Measurements from ENCODE around the gene EYS. TPM values are rescaled to one million over a fixed set of nuclear protein-coding genes. Genes with fewer than 3 reads are reported as not detected.

EYS gene
- total RNA-seq, 1 experiment from 2014 or later: not detected

GRCh38 chr6:64539917-64540316, 1167.1 kb downstream of the EYS start:
- no CpG with 5 or more reads among the region's 2 CpGs for WGBS (ENCODE audit: extremely low coverage, insufficient read length, low lambda C conversion rate)
- Histone ChIP-seq H3K4me1 (ENCODE audit: insufficient read depth, low read length) (no peaks in the 10 kb centered on the region), H3K14ac (ENCODE audit: insufficient read depth, low read length) (no peak overlapping the region), H2BK20ac (ENCODE audit: low read depth, low read length, poor library complexity, severe bottlenecking) (no peak overlapping the region), H4K5ac (ENCODE audit: insufficient read length, low read depth, low read length) (no peak overlapping the region), H3K79me1 (ENCODE audit: insufficient read depth, low read depth, low read length, poor library complexity, severe bottlenecking) (no peaks in the 10 kb centered on the region), H2AFZ (ENCODE audit: low read length) (no peak overlapping the region), H2BK12ac (ENCODE audit: insufficient read length, low read depth, low read length) (no peak overlapping the region), H3K79me2 (ENCODE audit: insufficient read depth, low read length) (no peaks in the 10 kb centered on the region), H2BK15ac (ENCODE audit: low read depth, low read length) (no peak overlapping the region), H3K4ac (ENCODE audit: low read depth, low read length) (no peak overlapping the region), H3K27me3 (ENCODE audit: insufficient read depth, low read length) (no peaks in the 10 kb centered on the region), H4K20me1 (ENCODE audit: control insufficient read depth, insufficient read depth, insufficient read length) (no peaks in the 10 kb centered on the region), H3K27ac (ENCODE audit: insufficient read length, low read depth, low read length) (no peak overlapping the region), H3K56ac (ENCODE audit: insufficient read length, low read depth, low read length) (no peak overlapping the region), H3K23me2 (ENCODE audit: insufficient read length, low read depth, low read length, poor library complexity, severe bottlenecking) (no peaks in the 10 kb centered on the region), H3K23ac (ENCODE audit: insufficient read length, low read depth, low read length) (no peak overlapping the region), H3K18ac (ENCODE audit: insufficient read length, low read depth, low read length) (no peak overlapping the region), H3K9me3 (ENCODE audit: control insufficient read depth, low read depth, low read length) (no peaks in the 10 kb centered on the region), H2BK120ac (ENCODE audit: low read depth, low read length, poor library complexity, severe bottlenecking) (no peak overlapping the region), H3T11ph (ENCODE audit: low read length) (no peak overlapping the region), H2BK5ac (ENCODE audit: insufficient read length, low read length) (no peak overlapping the region), H3K9ac (ENCODE audit: extremely low read depth, insufficient read length, low read length) (no peak overlapping the region), H4K8ac (replicated peaks; ENCODE audit: insufficient read length, low read depth, low read length) (no peak overlapping the region), H2AK5ac (ENCODE audit: insufficient read length, low read length) (no peak overlapping the region), H3K4me2 (ENCODE audit: insufficient read depth, insufficient read length, low read length) (no peak overlapping the region), H4K91ac (ENCODE audit: insufficient read length, low read depth, low read length) (no peak overlapping the region)
- H3K27ac Mint-ChIP-seq: no peak overlapping the region
- no peak for DNase-seq
- H3K27me3 Mint-ChIP-seq (ENCODE audit: low read depth): no peaks in the 10 kb centered on the region
- no peak overlapping the region for H3K4me3 Mint-ChIP-seq
- H3K9me3 Mint-ChIP-seq: peaks cover 0 to 2% of the 10 kb centered on the region in 2 experiments; a peak in 2 of 5 replicates
- H3K36me3 Mint-ChIP-seq (ENCODE audit: insufficient read depth in 1 of 3, low read depth in 3 of 3): peaks cover 0 to 5% (median 5%) of the 10 kb centered on the region in 3 experiments; a peak in 1 of 7 replicates
- TF ChIP-seq CTCF (conservative IDR thresholded peaks at IDR 0.05): no peak
- no peaks in the 10 kb centered on the region for H3K4me1 Mint-ChIP-seq
